Activated T-helper 1 cell treated with anti-CD3 and anti-CD28 coated beads, Interleukin-12 subunit alpha, Interleukin-12 subunit beta, Interleukin-2, Interleukin-4 antibody, amounts not matched to agents 30 ng/mL and 10 ng/mL and 1 ng/mL, durations not matched to agents 14 hours and 24 hours and 36 hours (primary cell): ENCODE results near the gene PRKCB. TPM values are rescaled to one million over a fixed set of nuclear protein-coding genes. Genes with fewer than 3 reads are reported as not detected.
"Not testable (repeated sequence)": the region's sequence is repeated elsewhere in the genome, so short reads cannot be mapped to it uniquely, and the experiment has no call there.

ENCODE experiments used
- DNase-seq: peaks from one replicate; pipeline ENCODE4 v3.0.0; 2021; ENCODE audit warnings: low spot score
- H3K27ac Mint-ChIP-seq: one replicate; pipeline ENCODE4 v1.8.0; 2021; ENCODE audit warnings: mild to moderate bottlenecking, mixed read lengths
- H3K27me3 Mint-ChIP-seq: one replicate; pipeline ENCODE4 v1.8.0; 2022; ENCODE audit warnings: mild to moderate bottlenecking, moderate library complexity, mixed read lengths; ENCODE audit not compliant: insufficient read depth
- H3K36me3 Mint-ChIP-seq: one replicate; pipeline ENCODE4 v1.8.0; 2021; ENCODE audit warnings: low read depth, mixed read lengths
- H3K4me1 Mint-ChIP-seq: one replicate; pipeline ENCODE4 v1.8.0; 2021; ENCODE audit warnings: low read depth, mixed read lengths
- H3K4me3 Mint-ChIP-seq: one replicate; pipeline ENCODE4 v1.8.0; 2021; ENCODE audit warnings: mild to moderate bottlenecking, moderate library complexity, mixed read lengths
- H3K9me3 Mint-ChIP-seq: one replicate; pipeline ENCODE4 v1.8.0; 2021; ENCODE audit warnings: mixed read lengths
- intact Hi-C: fragments of 100-400 bp; cut with micrococcal nuclease; formaldehyde crosslinking; loops from one replicate; pipeline ENCODE4 v1.15.1; 2024
- total RNA-seq: library from RNA; stranded (reverse); gene quantifications from 2 replicates; pipeline ENCODE4 v1.2.3, GENCODE V29; 2022

Gene PRKCB
- total RNA-seq, 1 donor from 2014 or later: 100 TPM

DNA sequence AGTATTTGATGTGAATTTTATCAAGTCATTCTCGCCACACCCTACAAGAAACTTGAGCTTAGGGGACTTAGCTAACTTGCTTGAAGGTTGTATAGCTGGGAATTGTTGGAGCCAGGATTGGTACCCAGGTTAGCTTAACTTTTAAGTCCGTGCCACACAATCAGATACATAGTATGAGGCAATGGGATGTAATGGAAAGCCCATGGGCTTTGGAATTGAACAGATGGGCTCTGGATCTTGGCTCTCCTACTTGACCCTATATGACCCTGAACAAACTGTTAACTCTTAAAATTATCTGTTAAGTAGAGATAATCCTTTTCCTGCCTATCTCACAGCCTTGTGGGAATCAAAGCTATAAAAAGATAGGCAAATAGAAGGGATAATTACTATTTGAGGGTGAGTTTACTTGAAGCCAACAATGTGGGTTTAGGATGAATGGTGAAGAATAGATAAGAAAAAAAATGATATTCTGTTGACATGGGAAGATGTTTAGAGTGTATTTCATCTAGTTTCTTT lies 368.4 kb downstream of the PRKCB start:
- Mint-ChIP-seq H3K36me3 (peaks cover 24% of the 10 kb centered on the region), H3K4me3 (no peak overlapping the region), H3K27ac (no peak overlapping the region), H3K9me3 (no peaks in the 10 kb centered on the region), H3K27me3 (no peaks in the 10 kb centered on the region), H3K4me1 (no peaks in the 10 kb centered on the region)
- intact Hi-C loops: no loop called here
- DNase-seq: no peak

DNA sequence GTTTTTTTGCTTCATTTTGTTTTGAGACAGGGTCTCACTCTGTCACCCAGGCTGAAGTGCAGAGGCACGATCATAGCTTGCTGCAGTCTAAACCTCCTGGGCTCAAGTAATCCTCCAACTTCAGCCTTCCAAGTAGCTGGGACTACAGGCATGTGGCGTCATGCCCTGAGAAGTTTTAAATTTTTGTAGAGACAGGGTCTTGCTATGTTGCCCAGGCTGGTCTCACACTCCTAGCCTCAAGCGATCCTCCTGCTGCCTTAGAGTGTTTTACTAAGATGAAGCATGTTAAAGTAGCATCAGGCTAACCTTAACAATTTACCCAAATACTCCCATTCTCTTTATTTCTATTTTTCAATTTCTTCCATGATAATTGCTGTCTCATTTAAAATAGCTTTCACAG lies 371.1 kb downstream of the PRKCB start:
- H3K27ac Mint-ChIP-seq: no peak overlapping the region
- no peak for DNase-seq
- intact Hi-C loops: no loop called here
- no peaks in the 10 kb centered on the region for H3K9me3 Mint-ChIP-seq
- peaks cover 26% of the 10 kb centered on the region for H3K36me3 Mint-ChIP-seq
- H3K4me3 Mint-ChIP-seq: no peak overlapping the region
- no peaks in the 10 kb centered on the region for H3K4me1 Mint-ChIP-seq
- no peaks in the 10 kb centered on the region for H3K27me3 Mint-ChIP-seq

DNA sequence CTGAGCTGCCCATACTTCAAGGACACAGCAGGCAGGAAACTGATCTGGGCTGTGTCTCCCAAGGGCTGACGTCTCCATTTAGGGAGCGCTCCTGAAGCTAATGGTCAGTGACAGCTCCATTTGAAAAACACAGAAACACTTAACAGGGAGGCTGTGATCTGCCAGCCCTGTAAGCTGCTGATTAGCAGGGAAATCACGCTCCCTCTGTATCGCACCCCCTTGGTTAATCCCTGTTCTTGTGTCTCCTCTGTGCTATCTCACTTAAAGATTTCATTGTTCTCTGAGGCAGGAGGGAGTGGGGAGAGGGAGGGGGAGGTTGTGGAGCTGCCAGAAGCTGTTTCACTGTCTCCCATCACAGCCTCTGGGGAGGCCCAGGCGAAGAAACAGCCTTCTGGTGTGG lies 372.9 kb downstream of the PRKCB start:
- H3K27me3 Mint-ChIP-seq: no peaks in the 10 kb centered on the region
- H3K4me1 Mint-ChIP-seq: no peaks in the 10 kb centered on the region
- H3K9me3 Mint-ChIP-seq: no peaks in the 10 kb centered on the region
- peaks cover 17% of the 10 kb centered on the region for H3K36me3 Mint-ChIP-seq
- intact Hi-C loops: no loop called here
- H3K27ac Mint-ChIP-seq: no peak overlapping the region
- no peak for DNase-seq
- no peak overlapping the region for H3K4me3 Mint-ChIP-seq

DNA sequence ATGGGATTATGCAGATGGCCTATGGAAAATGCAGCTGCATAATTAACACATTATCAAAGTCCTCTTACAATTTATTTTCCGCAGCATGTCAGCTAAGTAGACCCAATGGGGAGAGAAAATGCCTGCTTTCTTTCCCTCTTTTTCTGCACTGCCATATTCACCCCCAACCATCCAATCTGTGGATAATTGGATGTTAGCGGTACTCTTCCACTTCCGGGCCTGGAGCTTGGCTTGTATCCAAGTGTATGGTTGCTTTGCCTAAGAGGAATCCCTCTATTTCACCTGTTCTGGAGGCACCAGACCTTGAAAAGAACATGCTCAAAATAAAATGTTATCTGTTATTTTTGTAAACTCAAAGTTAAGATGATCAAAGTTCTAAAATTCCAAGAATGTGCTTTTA lies 379.2 kb downstream of the PRKCB start:
- no peaks in the 10 kb centered on the region for H3K9me3 Mint-ChIP-seq
- peaks cover 17% of the 10 kb centered on the region for H3K36me3 Mint-ChIP-seq
- DNase-seq: no peak
- no peaks in the 10 kb centered on the region for H3K27me3 Mint-ChIP-seq
- intact Hi-C loops: no loop called here
- H3K4me3 Mint-ChIP-seq: no peak overlapping the region
- H3K4me1 Mint-ChIP-seq: no peaks in the 10 kb centered on the region
- H3K27ac Mint-ChIP-seq: no peak overlapping the region

DNA sequence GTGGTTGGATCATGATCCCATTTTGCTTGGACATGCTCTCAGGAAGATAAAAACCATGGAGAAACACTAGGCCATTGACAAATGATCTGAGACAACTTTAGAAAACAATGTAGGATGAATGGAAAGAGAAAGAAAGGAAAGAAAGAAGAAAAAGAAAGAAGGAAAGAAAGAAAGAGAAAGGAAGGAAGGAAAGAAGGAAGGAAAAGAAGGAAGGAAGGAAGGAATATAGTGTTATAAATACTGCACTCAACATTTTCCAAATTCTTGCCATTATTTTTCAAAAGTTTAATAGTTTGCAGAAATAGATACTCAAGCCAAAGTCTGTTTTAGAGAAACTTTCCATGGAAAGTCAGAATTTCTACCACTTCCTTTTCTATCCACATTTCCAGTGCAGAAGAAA lies 381.2 kb downstream of the PRKCB start:
- Mint-ChIP-seq H3K36me3 (peaks cover 16% of the 10 kb centered on the region), H3K27ac (peak overlapping the region; percentile 1), H3K4me1 (no peaks in the 10 kb centered on the region), H3K4me3 (no peak overlapping the region), H3K9me3 (no peaks in the 10 kb centered on the region), H3K27me3 (no peaks in the 10 kb centered on the region)
- intact Hi-C loops: no loop called here
- no peak for DNase-seq

DNA sequence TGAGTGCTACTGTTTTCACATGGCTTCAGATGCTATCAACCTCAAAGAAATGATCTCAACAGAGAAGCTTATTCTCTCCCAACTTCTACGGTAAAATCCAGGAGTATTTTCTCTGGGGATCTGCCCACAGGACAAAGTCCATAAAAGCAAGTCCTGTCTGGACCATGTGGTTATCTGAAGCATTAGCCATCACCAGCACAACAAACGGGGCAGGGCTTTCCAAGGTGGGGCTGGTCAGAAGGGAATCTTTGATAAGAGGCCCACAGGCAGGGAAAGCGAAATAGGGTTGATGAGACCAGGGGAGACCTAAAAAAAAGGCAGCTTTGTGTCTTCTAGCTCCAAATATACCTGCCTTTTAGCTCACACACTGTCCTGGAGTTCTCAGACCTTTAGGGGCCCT lies 381.7 kb downstream of the PRKCB start:
- Mint-ChIP-seq H3K4me1 (no peaks in the 10 kb centered on the region), H3K36me3 (peaks cover 16% of the 10 kb centered on the region), H3K9me3 (no peaks in the 10 kb centered on the region), H3K27me3 (no peaks in the 10 kb centered on the region), H3K27ac (no peak overlapping the region), H3K4me3 (no peak overlapping the region)
- intact Hi-C loops: no loop called here
- no peak for DNase-seq

DNA sequence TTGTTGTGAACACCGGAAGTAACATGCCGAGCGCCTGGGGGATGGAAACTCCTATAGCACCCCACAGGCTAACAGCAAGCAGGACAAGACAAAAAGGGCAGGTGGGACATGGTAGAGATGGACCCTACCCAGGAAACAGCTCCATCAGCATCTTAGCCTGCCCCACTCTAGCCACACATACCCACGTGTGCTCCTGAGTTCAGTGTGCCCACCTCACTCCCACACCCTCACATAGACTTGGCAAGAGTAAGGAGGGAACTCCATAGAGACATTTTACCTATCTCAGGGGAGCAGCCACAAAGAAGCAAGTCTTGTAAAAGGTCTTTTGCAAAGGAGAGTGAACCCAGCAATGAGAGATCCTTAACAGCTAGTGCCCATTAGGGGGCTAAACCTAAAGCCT lies 382.5 kb downstream of the PRKCB start:
- Mint-ChIP-seq H3K4me1 (no peaks in the 10 kb centered on the region), H3K4me3 (no peak overlapping the region), H3K27me3 (no peaks in the 10 kb centered on the region), H3K9me3 (no peaks in the 10 kb centered on the region), H3K36me3 (peaks cover 16% of the 10 kb centered on the region), H3K27ac (no peak overlapping the region)
- no peak for DNase-seq
- intact Hi-C loops: no loop called here

DNA sequence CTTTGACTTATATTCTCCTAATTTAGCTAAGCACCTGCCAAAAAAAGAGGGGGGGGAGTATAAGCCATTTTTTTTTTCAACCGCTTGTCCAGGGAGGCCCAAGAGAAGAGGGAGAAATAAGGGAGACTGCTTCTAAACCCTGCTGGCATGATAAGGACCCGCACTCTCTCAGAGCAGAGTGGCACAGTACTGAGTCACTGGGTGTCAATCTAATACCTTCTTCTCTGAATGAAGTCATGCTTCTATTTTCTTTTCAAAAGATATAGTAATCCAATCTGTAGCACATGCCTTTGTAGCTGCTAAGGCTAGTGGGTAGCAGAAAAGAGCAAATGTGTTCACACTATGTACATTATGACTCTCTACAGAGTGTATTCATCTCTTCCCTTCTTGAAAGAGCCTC lies 385.4 kb downstream of the PRKCB start:
- H3K4me3 Mint-ChIP-seq: no peak overlapping the region
- no peaks in the 10 kb centered on the region for H3K27me3 Mint-ChIP-seq
- H3K9me3 Mint-ChIP-seq: no peaks in the 10 kb centered on the region
- H3K36me3 Mint-ChIP-seq: peaks cover 9% of the 10 kb centered on the region
- H3K4me1 Mint-ChIP-seq: no peaks in the 10 kb centered on the region
- no peak overlapping the region for H3K27ac Mint-ChIP-seq
- DNase-seq: no peak
- intact Hi-C loops: no loop called here

DNA sequence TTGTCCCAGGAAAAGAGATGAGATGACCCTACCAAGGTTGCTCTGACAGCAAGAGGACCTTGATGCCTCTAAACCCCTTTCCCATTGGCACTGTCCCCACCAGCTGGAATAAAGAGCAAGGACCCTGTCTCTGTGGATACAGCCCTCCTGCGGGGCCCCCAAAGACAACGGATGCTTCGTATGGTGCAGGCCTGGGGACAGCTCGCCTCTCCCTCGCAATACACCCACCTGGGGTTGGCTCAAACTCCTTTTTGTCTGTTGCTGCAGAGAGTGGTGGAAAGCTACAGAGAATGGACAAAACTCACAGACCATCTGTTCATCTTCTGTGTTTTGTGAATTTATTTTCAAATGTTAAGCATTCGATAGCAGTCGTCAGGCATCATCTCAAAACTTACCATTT lies 392.7 kb downstream of the PRKCB start:
- Mint-ChIP-seq H3K9me3 (no peaks in the 10 kb centered on the region), H3K4me3 (no peak overlapping the region), H3K36me3 (no peaks in the 10 kb centered on the region), H3K4me1 (no peaks in the 10 kb centered on the region), H3K27ac (no peak overlapping the region), H3K27me3 (no peaks in the 10 kb centered on the region)
- intact Hi-C loops: no loop called here
- DNase-seq: no peak

DNA sequence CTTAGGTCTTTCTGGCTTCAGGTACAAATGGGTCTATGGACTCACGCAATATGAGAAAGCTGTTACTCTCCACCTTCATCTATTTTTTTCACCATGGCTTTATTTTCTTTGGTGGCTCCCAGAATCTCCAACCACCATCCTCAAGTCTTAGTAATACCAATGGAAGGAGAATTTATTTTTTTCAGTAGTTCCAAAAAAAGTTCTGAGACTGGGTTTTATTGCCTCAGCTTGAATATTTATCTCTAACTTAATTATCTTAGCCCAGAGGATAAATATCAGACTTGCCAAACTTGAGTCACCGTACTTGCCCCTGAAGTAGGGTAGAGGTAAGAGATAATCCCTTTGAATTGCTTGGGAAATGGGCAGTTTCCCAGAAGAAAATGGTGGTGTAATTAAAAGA lies 397.2 kb downstream of the PRKCB start:
- Mint-ChIP-seq H3K27me3 (peaks cover 2% of the 10 kb centered on the region), H3K27ac (no peak overlapping the region), H3K36me3 (no peaks in the 10 kb centered on the region), H3K4me3 (no peak overlapping the region), H3K4me1 (no peaks in the 10 kb centered on the region), H3K9me3 (peaks cover 7% of the 10 kb centered on the region)
- DNase-seq: no peak
- intact Hi-C loops: no loop called here

DNA sequence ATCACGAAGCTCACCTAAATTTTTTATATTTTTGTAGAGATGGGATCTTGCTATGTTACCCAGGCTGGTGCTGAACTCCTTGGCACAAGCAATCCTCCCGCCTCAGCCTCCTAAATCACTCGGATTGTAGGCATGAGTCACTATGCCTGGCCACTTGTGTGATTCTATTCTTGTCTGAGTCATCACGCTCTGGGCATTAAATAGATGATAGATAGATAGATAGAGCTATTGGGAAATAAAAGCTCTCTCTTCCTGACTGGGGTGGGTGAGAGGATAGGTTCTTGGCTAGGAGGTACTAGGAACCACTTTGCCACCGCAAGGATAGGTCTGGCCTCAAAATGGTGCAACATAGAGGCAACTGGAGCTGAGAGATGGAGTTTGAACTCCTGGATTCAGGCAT lies 399.0 kb downstream of the PRKCB start:
- no peak for DNase-seq
- intact Hi-C loops: no loop called here
- H3K9me3 Mint-ChIP-seq: peaks cover 22% of the 10 kb centered on the region
- H3K27me3 Mint-ChIP-seq: peaks cover 4% of the 10 kb centered on the region
- no peaks in the 10 kb centered on the region for H3K4me1 Mint-ChIP-seq
- no peaks in the 10 kb centered on the region for H3K36me3 Mint-ChIP-seq
- no peak overlapping the region for H3K27ac Mint-ChIP-seq
- H3K4me3 Mint-ChIP-seq: no peak overlapping the region

DNA sequence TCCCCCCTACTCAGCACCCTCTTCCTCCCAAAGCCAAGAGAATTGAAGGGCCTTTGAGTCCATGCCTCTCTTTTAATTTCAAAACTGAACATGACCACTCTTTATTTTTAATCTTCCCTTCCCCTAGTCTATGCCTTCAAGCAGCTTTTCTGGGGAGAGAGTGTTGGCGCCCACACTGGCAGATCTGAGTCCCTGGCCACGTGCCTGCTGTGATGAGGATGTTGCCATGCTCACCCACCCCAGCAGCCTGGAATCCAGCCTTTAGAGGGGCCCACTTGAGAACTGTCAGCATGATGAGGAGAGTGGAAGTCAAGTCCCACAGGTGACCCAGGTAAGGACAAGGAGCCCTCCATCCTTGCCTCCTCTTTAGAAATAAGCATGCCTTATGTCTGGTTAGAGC lies 400.0 kb downstream of the PRKCB start:
- DNase-seq: no peak
- Mint-ChIP-seq H3K36me3 (no peaks in the 10 kb centered on the region), H3K4me3 (no peak overlapping the region), H3K27me3 (peaks cover 4% of the 10 kb centered on the region), H3K4me1 (no peaks in the 10 kb centered on the region), H3K9me3 (peaks cover 22% of the 10 kb centered on the region), H3K27ac (no peak overlapping the region)
- intact Hi-C loops: no loop called here

DNA sequence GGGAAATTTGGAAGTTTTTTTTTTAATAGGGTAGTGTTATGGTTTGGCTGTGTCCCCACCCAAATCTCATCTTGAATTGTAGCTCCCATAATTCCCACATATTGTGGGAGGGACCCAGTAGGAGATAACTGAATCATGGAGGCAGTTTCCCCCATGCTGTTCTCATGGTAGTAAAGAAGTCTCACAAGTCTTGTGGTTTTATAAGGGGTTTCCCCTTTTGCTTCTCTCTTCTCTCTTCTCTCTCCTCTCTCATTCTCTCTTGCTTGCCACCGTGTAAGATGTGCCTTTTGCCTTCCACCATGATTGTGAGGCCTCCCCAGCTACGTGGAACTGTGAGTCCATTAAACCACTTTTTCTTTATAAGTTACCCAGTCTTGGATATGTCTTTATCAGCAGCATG lies 403.1 kb downstream of the PRKCB start:
- H3K27ac Mint-ChIP-seq, DNase-seq, H3K36me3 Mint-ChIP-seq, intact Hi-C loops, H3K4me3 Mint-ChIP-seq, H3K4me1 Mint-ChIP-seq: not testable (repeated sequence)
- Mint-ChIP-seq H3K9me3 (peaks cover 22% of the 10 kb centered on the region), H3K27me3 (peaks cover 10% of the 10 kb centered on the region)

DNA sequence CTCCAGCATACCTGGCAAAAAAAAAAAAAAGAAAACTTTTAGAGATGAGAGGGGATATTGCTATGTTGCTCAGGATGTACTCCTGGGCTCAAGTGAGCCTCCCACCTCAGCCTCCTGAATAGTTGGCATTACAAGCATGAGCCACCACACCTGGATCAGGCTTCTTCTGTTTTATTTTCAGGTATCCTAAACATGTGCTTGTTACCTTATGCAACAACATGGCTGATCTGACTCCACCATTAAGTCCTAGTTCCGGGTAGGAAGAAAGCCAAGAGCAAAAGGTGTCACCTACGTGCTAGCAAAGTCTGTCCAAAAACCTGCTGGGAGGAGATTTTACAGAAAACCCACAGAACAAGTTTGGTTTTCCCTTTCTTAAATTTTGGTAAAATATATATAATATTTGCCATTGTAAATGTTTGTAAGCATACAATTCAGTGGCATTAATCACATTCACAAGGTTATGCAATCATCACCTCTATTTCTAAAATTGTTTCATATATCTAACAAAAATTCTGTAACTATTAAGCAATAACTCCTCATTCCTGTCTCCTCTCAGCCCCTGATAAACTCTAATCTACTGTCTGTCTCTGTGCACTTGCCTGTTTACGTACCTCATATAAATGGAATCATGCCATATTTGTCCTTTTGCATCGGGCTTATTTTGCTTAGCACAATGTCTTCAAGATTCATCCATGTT lies 411.3 kb downstream of the PRKCB start:
- DNase-seq: no peak
- H3K4me1 Mint-ChIP-seq: no peaks in the 10 kb centered on the region

More for the DNA sequence above, 411.3 kb downstream of the PRKCB start:
- H3K4me3 Mint-ChIP-seq: no peak overlapping the region
- H3K27me3 Mint-ChIP-seq: peaks cover 9% of the 10 kb centered on the region
- H3K9me3 Mint-ChIP-seq: no peaks in the 10 kb centered on the region
- no peaks in the 10 kb centered on the region for H3K36me3 Mint-ChIP-seq
- intact Hi-C loops: no loop called here
- no peak overlapping the region for H3K27ac Mint-ChIP-seq
